Esophagus muscularis mucosa (tissue), 4 donors: ENCODE measurements around the gene SLC7A6.

Experiments used
- CTCF ChIP-seq, 3 experiments: fragments of 200-600 bp in 2 of 3; fragments of 450-650 bp in 1 of 3; sonication (generic) in 2 of 3; IDR thresholded peaks; one replicate each; pipeline ENCODE4 v1.5.1; 2017 to 2019; ENCODE audit warnings: antibody characterized with exemption in 3 of 3, mild to moderate bottlenecking in 2 of 3, moderate library complexity in 1 of 3
- EP300 ChIP-seq: sonication (generic); formaldehyde crosslinking; IDR thresholded peaks from one replicate; pipeline ENCODE4 v1.6.1; 2017; ENCODE audit warnings: antibody characterized with exemption
- POLR2AphosphoS5 ChIP-seq, 2 donors: sonication (generic); formaldehyde crosslinking; IDR thresholded peaks; one replicate each; pipeline ENCODE4 v1.6.1; 2017; ENCODE audit warnings: antibody characterized with exemption in 2 of 2

- no peak for TF ChIP-seq EP300
- no peak for TF ChIP-seq POLR2AphosphoS5 (IDR thresholded peaks at IDR 0.05)
- no peak for TF ChIP-seq CTCF (IDR thresholded peaks at IDR 0.05)
Measured at GRCh38 chr16:68349838-68350410, 85.6 kb downstream of the SLC7A6 start.
